ENCODE measurements around the gene KCNC2.

DNA sequence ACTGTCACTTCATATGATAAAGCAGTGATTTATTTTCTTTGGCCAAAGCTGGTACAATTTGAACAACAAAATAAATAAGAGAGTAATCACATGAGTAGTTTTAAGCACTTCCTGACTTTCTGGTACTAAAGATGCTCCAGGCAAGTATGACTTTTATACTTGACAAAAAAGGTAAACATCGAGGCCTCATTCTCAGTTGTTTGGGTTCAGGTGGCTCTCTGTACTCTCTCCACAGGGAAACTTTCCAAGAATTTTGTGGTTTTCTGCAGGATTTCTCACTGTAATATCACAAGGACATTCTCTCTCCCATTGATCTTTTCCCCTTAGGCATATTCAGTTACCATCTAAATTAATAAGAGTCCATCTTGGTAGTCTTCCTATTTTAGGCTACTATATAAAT is 26.6 kb upstream of the KCNC2 start:
- TF ChIP-seq, protein P1, sequence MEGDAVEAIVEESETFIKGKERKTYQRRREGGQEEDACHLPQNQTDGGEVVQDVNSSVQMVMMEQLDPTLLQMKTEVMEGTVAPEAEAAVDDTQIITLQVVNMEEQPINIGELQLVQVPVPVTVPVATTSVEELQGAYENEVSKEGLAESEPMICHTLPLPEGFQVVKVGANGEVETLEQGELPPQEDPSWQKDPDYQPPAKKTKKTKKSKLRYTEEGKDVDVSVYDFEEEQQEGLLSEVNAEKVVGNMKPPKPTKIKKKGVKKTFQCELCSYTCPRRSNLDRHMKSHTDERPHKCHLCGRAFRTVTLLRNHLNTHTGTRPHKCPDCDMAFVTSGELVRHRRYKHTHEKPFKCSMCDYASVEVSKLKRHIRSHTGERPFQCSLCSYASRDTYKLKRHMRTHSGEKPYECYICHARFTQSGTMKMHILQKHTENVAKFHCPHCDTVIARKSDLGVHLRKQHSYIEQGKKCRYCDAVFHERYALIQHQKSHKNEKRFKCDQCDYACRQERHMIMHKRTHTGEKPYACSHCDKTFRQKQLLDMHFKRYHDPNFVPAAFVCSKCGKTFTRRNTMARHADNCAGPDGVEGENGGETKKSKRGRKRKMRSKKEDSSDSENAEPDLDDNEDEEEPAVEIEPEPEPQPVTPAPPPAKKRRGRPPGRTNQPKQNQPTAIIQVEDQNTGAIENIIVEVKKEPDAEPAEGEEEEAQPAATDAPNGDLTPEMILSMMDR (IDR thresholded peaks at IDR 0.05): no peak
- TF ChIP-seq POLR2A (IDR thresholded peaks at IDR 0.05; ENCODE audit: low read depth): no peak
